Gastrocnemius medialis (tissue), 4 donors: ENCODE results near the gene LYRM9.

ENCODE experiments used
- CTCF ChIP-seq, 5 experiments: fragments of 450-650 bp in 3 of 5; fragments of 200-600 bp in 2 of 5; sonication (generic) in 2 of 5; IDR thresholded peaks in 4 of 5; conservative IDR thresholded peaks in 1 of 5; 1 replicate in 4 of 5; 2 replicates in 1 of 5; pipeline ENCODE4 v1.5.1; 2016 to 2019; ENCODE audit warnings: antibody characterized with exemption in 5 of 5, mild to moderate bottlenecking in 3 of 5, moderate library complexity in 3 of 5
- POLR2A ChIP-seq, 2 donors: fragments of 450-650 bp; IDR thresholded peaks; one replicate each; pipeline ENCODE4 v1.6.1; 2017; ENCODE audit warnings: antibody characterized with exemption in 2 of 2, mild to moderate bottlenecking in 2 of 2, moderate library complexity in 2 of 2

GRCh38 chr17:27856676-27857432 is 36.3 kb downstream of the LYRM9 start:
- no peak for TF ChIP-seq POLR2A (IDR thresholded peaks at IDR 0.05)
- TF ChIP-seq CTCF (IDR thresholded peaks at IDR 0.05 in 4 of 5, conservative IDR thresholded peaks at IDR 0.05 in 1 of 5): no peak
